B cell (primary cell): ENCODE results near the gene EIF2S3B. TPM values are rescaled to one million over a fixed set of nuclear protein-coding genes. Genes with fewer than 3 reads are reported as not detected.

ENCODE experiments used
- ATAC-seq: fragments of 200-7000 bp; cut with Tn5 transposase; one replicate; pipeline ENCODE4 v1.10.0; 2021; ENCODE audit warnings: low read depth, mild to moderate bottlenecking, moderate number of reproducible peaks, moderate library complexity
- CTCF ChIA-PET: fragments of 350-600 bp; sonication (Branson Sonifier 250); formaldehyde crosslinking; loops from one replicate; lab custom pipeline; 2021; ENCODE audit warnings: antibody characterized with exemption, inconsistent platforms; lab: Charles Lee
- POLR2A ChIA-PET: fragments of 350-600 bp; sonication (Branson Sonifier 250); formaldehyde crosslinking; loops from one replicate; lab custom pipeline; 2021; ENCODE audit warnings: antibody characterized with exemption; lab: Charles Lee
- DNase-seq: peaks from one replicate; pipeline ENCODE4 v3.0.0; 2013
- H2AFZ ChIP-seq: 2 replicates; pipeline ENCODE4 v1.6.1; 2012; ENCODE audit warnings: mild to moderate bottlenecking, low read depth, low read length; ENCODE audit not compliant: insufficient read depth, poor library complexity, severe bottlenecking
- H3K27ac ChIP-seq, 2 donors: 1 replicate in 1 of 2; 2 replicates in 1 of 2; pipeline ENCODE4 v1.5.1; 2012 to 2013; ENCODE audit warnings: low read length in 2 of 2, mild to moderate bottlenecking in 2 of 2, moderate library complexity in 1 of 2
- H3K27me3 ChIP-seq, 4 experiments: fragments of 200-600 bp in 1 of 4; sonication (generic) in 1 of 4; replicated peaks in 1 of 4; 1 replicate in 2 of 4; 2 replicates in 2 of 4; pipeline versions ENCODE4 v1.6.1 to v1.7.0; 2013 to 2016; ENCODE audit warnings: low read length in 3 of 4, mild to moderate bottlenecking in 2 of 4, mixed read lengths in 1 of 4, moderate library complexity in 1 of 4; ENCODE audit not compliant: insufficient read depth in 4 of 4, control insufficient read depth in 3 of 4; ENCODE audit errors: control extremely low read depth in 1 of 4
- H3K36me3 ChIP-seq, 2 experiments: replicated peaks in 1 of 2; 1 replicate in 1 of 2; 2 replicates in 1 of 2; pipeline versions ENCODE4 v1.6.1 to v1.7.1; 2013; ENCODE audit warnings: low read length in 1 of 2; ENCODE audit not compliant: insufficient read depth in 2 of 2, control insufficient read depth in 1 of 2; ENCODE audit errors: control extremely low read depth in 1 of 2, extremely low read depth in 1 of 2
- H3K4me1 ChIP-seq, 2 donors: fragments of 200-600 bp in 1 of 2; sonication (generic) in 1 of 2; 1 replicate in 1 of 2; 2 replicates in 1 of 2; pipeline versions ENCODE4 v1.5.1 to v1.6.1; 2013 to 2017; ENCODE audit warnings: low read length in 2 of 2; ENCODE audit not compliant: control insufficient read depth in 2 of 2, insufficient read depth in 2 of 2
- H3K4me2 ChIP-seq: replicated peaks from 2 replicates; pipeline ENCODE3; 2012; ENCODE audit warnings: mild to moderate bottlenecking, low read depth, low read length; ENCODE audit not compliant: poor library complexity, severe bottlenecking
- H3K4me3 ChIP-seq, 5 experiments: fragments of 200-600 bp in 1 of 5; sonication (generic) in 1 of 5; 1 replicate in 3 of 5; 2 replicates in 2 of 5; pipeline versions ENCODE4 v1.5.1 to v1.7.0; 2011 to 2016; ENCODE audit warnings: low read length in 4 of 5, mild to moderate bottlenecking in 4 of 5, low read depth in 2 of 5, control low read depth in 1 of 5, moderate library complexity in 1 of 5; ENCODE audit not compliant: insufficient read depth in 1 of 5; ENCODE audit errors: control extremely low read depth in 1 of 5, extremely low read depth in 1 of 5
- H3K79me2 ChIP-seq: fragments of 200-600 bp; sonication (generic); one replicate; pipeline ENCODE4 v1.6.0; 2016; ENCODE audit warnings: low read length; ENCODE audit not compliant: control insufficient read depth, insufficient read depth
- H3K9ac ChIP-seq: fragments of 200-600 bp; sonication (generic); 2 replicates; pipeline ENCODE4 v1.6.1; 2017; ENCODE audit warnings: mild to moderate bottlenecking, low read length, moderate library complexity
- H3K9me3 ChIP-seq, 3 donors: one replicate each; pipeline versions ENCODE4 v1.6.1 to v1.7.1; 2013; ENCODE audit warnings: low read length in 2 of 3; ENCODE audit not compliant: control insufficient read depth in 2 of 3, insufficient read depth in 1 of 3; ENCODE audit errors: control extremely low read depth in 1 of 3
- H4K20me1 ChIP-seq: 2 replicates; pipeline ENCODE4 v1.6.0; 2012; ENCODE audit warnings: mild to moderate bottlenecking, low read length; ENCODE audit not compliant: insufficient read depth, control insufficient read depth, poor library complexity, severe bottlenecking
- H3K27ac Mint-ChIP-seq: one replicate; pipeline ENCODE4 v1.8.0; 2021; ENCODE audit warnings: mixed read lengths
- H3K27me3 Mint-ChIP-seq: one replicate; pipeline ENCODE4 v1.8.0; 2021; ENCODE audit warnings: mixed read lengths
- H3K4me1 Mint-ChIP-seq: one replicate; pipeline ENCODE4 v1.8.0; 2021; ENCODE audit warnings: mixed read lengths
- H3K4me3 Mint-ChIP-seq: one replicate; pipeline ENCODE4 v1.8.0; 2021; ENCODE audit warnings: mixed read lengths
- H3K9me3 Mint-ChIP-seq: one replicate; pipeline ENCODE4 v1.8.0; 2022; ENCODE audit warnings: mixed read lengths; ENCODE audit not compliant: insufficient read depth
- EZH2 ChIP-seq: IDR thresholded peaks from 2 replicates; pipeline ENCODE4 v1.6.1; 2012; ENCODE audit warnings: borderline replicate concordance, low read depth, mild to moderate bottlenecking, moderate library complexity, low read length; ENCODE audit not compliant: insufficient read depth, poor library complexity, severe bottlenecking
- WGBS: methylation state at CpG from one replicate; pipeline ENCODE4 v1.1.5; 2013; ENCODE audit warnings: missing lambda C conversion rate; ENCODE audit not compliant: insufficient coverage; 5-methylcytosine and 5-hydroxymethylcytosine counted together
- intact Hi-C: fragments of 100-400 bp; cut with micrococcal nuclease; formaldehyde crosslinking; loops from one replicate; pipeline ENCODE4 v1.10.0; 2022
- polyA minus RNA-seq: library from RNA; depleted of rRNA, polyadenylated mRNA; stranded (reverse); fragments of >200 nt; gene quantifications from 2 replicates; pipeline ENCODE4 v1.2.3, GENCODE V29; 2012
- polyA plus RNA-seq: library from polyadenylated mRNA; depleted of rRNA; stranded (reverse); fragments of >200 nt; gene quantifications from 2 replicates; pipeline ENCODE4 v1.2.3, GENCODE V29; 2012
- total RNA-seq, 2 donors: library from RNA; stranded (reverse); fragments of 120-200 nt in 1 of 2; gene quantifications; 1 replicate in 1 of 2; 2 replicates in 1 of 2; pipeline versions ENCODE4 v1.2.3 to v1.2.4, GENCODE V29; 2013 to 2022
- TF ChIP-seq, protein P1 (sequence below): fragments of 200-600 bp; IDR thresholded peaks from one replicate; pipeline ENCODE4 v1.8.0; 2022; ENCODE audit warnings: antibody characterized with exemption, mild to moderate bottlenecking

The EIF2S3B gene
- 0.54 and 0.73 TPM in 2 replicates for total RNA-seq
- total RNA-seq (2013), result 2.2 TPM
- 0.45 and 0.56 TPM in 2 replicates for polyA plus RNA-seq
- 0.34 and 0.71 TPM in 2 replicates for polyA minus RNA-seq

- no peak for ATAC-seq
- H3K9ac ChIP-seq, result no peak within 1 kb of the TSS
- no peaks in the 10 kb centered on the region for H3K9me3 ChIP-seq
- intact Hi-C loops, result no loop called here
- no peak for DNase-seq
- Mint-ChIP-seq H3K4me3 (no peak within 1 kb of the TSS), H3K27me3 (peaks cover 28% of the 10 kb centered on the region), H3K27ac (no peak within 1 kb of the TSS), H3K4me1 (no peaks in the 10 kb centered on the region), H3K9me3 (no peaks in the 10 kb centered on the region)
- H3K27ac ChIP-seq, result no peak within 1 kb of the TSS
- H3K27me3 ChIP-seq, result peaks cover 0 to 3% (median 1%) of the 10 kb centered on the region in 4 experiments
- H4K20me1 ChIP-seq, result no peaks in the 10 kb centered on the region
- CTCF ChIA-PET, result no interaction called here
- POLR2A ChIA-PET, result no interaction called here
- H2AFZ ChIP-seq, result no peak within 1 kb of the TSS
- H3K4me2 ChIP-seq, result no peak within 1 kb of the TSS
- 94% methylated on average over 16 of the region's 22 CpGs for WGBS
- TF ChIP-seq, protein P1, sequence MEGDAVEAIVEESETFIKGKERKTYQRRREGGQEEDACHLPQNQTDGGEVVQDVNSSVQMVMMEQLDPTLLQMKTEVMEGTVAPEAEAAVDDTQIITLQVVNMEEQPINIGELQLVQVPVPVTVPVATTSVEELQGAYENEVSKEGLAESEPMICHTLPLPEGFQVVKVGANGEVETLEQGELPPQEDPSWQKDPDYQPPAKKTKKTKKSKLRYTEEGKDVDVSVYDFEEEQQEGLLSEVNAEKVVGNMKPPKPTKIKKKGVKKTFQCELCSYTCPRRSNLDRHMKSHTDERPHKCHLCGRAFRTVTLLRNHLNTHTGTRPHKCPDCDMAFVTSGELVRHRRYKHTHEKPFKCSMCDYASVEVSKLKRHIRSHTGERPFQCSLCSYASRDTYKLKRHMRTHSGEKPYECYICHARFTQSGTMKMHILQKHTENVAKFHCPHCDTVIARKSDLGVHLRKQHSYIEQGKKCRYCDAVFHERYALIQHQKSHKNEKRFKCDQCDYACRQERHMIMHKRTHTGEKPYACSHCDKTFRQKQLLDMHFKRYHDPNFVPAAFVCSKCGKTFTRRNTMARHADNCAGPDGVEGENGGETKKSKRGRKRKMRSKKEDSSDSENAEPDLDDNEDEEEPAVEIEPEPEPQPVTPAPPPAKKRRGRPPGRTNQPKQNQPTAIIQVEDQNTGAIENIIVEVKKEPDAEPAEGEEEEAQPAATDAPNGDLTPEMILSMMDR, result no peak
- TF ChIP-seq EZH2, result no peak
- no peaks in the 10 kb centered on the region for H3K4me1 ChIP-seq
- no peaks in the 10 kb centered on the region for H3K79me2 ChIP-seq
- H3K36me3 ChIP-seq, result no peaks in the 10 kb centered on the region
- H3K4me3 ChIP-seq, result no peak within 1 kb of the TSS
Measured at GRCh38 chr12:10505620-10506019, at the start of gene EIF2S3B. TSS of gene EIF2S3B (plus strand) at chr12:10505890. CDS start at chr12:10505903, 13 bp downstream.

GRCh38 chr12:10456856-10457255, 48.8 kb upstream of the EIF2S3B start:
- peaks cover 4 to 18% (median 8%) of the 10 kb centered on the region in 3 donors for H3K9me3 ChIP-seq
- no peaks in the 10 kb centered on the region for H3K27me3 ChIP-seq
- no peak overlapping the region for H3K27ac Mint-ChIP-seq
- no peaks in the 10 kb centered on the region for H4K20me1 ChIP-seq
- intact Hi-C loops, result no loop called here
- H3K4me3 ChIP-seq, result no peak overlapping the region
- no peak overlapping the region for H3K4me2 ChIP-seq
- POLR2A ChIA-PET, result no interaction called here
- H3K4me3 Mint-ChIP-seq, result no peak overlapping the region
- no peaks in the 10 kb centered on the region for H3K4me1 Mint-ChIP-seq
- H2AFZ ChIP-seq, result no peak overlapping the region
- no peaks in the 10 kb centered on the region for H3K36me3 ChIP-seq
- WGBS, result no CpG with 5 or more reads among the region's 2 CpGs
- ATAC-seq (no peak), DNase-seq (no peak)
- TF ChIP-seq, protein P1, result no peak
- no peak for TF ChIP-seq EZH2
- H3K27me3 Mint-ChIP-seq, result peaks cover 2% of the 10 kb centered on the region
- H3K9ac ChIP-seq, result no peak overlapping the region
- H3K27ac ChIP-seq, result no peak overlapping the region
- CTCF ChIA-PET, result no interaction called here
- no peaks in the 10 kb centered on the region for H3K4me1 ChIP-seq
- H3K9me3 Mint-ChIP-seq, result peaks cover 16% of the 10 kb centered on the region
- no peaks in the 10 kb centered on the region for H3K79me2 ChIP-seq
